Measurements from ENCODE around the gene HIRIP3.

- TF ChIP-seq CTCF (IDR thresholded peaks at IDR 0.05; ENCODE audit: control extremely low read depth in 1 of 3, insufficient read depth in 1 of 3, low read depth in 1 of 3, low read length in 3 of 3): no peak
- TF ChIP-seq EZH2 (IDR thresholded peaks at IDR 0.05; ENCODE audit: low read depth, low read length, severe bottlenecking): no peak
Observed at GRCh38 chr16:30011714-30012504, 16.5 kb upstream of the HIRIP3 start.
